H1 (cell line): ENCODE results near the gene TAOK1. TPM values are rescaled to one million over a fixed set of nuclear protein-coding genes. Genes with fewer than 3 reads are reported as not detected.

Source experiments
- BACH1 ChIP-seq: IDR thresholded peaks from 2 replicates; pipeline ENCODE4 v1.6.1; 2012; ENCODE audit warnings: low read length, improper control_type of control experiment
- BRCA1 ChIP-seq: IDR thresholded peaks from 2 replicates; pipeline ENCODE4 v1.6.1; 2012; ENCODE audit warnings: low read depth, low read length, improper control_type of control experiment
- HDAC6 ChIP-seq: IDR thresholded peaks from one replicate; pipeline ENCODE4 v1.7.1; 2012; ENCODE audit warnings: low read depth, mild to moderate bottlenecking, inconsistent platforms, low read length, moderate library complexity
- KDM5A ChIP-seq: fragments of 200-600 bp; IDR thresholded peaks from 2 replicates; pipeline ENCODE4 v1.7.1; 2012; ENCODE audit warnings: mild to moderate bottlenecking, low read length, inconsistent platforms, mixed read lengths
- NANOG ChIP-seq: IDR thresholded peaks from 2 replicates; pipeline ENCODE4 v1.6.1; 2011; ENCODE audit warnings: low read length, low read depth, mild to moderate bottlenecking, inconsistent platforms; ENCODE audit not compliant: insufficient read depth, poor library complexity, severe bottlenecking
- NRF1 ChIP-seq: IDR thresholded peaks from 2 replicates; pipeline ENCODE4 v1.6.1; 2011; ENCODE audit warnings: mild to moderate bottlenecking, low read depth, low read length, improper control_type of control experiment
- RFX5 ChIP-seq: IDR thresholded peaks from 2 replicates; pipeline ENCODE4 v1.6.1; 2011; ENCODE audit warnings: low read depth, low read length, improper control_type of control experiment, borderline replicate concordance
- SAP30 ChIP-seq: fragments of 300-600 bp; sonication (generic); IDR thresholded peaks from 2 replicates; pipeline ENCODE4 v1.7.1; 2012; ENCODE audit warnings: low read length, moderate library complexity, mild to moderate bottlenecking, inconsistent platforms; ENCODE audit not compliant: insufficient read depth, insufficient replicate concordance
- SP2 ChIP-seq: IDR thresholded peaks from 2 replicates; pipeline ENCODE4 v1.6.1; 2012; ENCODE audit warnings: mild to moderate bottlenecking, low read length, inconsistent platforms
- TAF1 ChIP-seq: IDR thresholded peaks from 2 replicates; pipeline ENCODE4 v1.6.1; 2011; ENCODE audit warnings: mild to moderate bottlenecking, low read depth, low read length
- polyA plus RNA-seq, 7 experiments: library from polyadenylated mRNA; depleted of rRNA in 3 of 7; stranded (reverse) in 5 of 7; unstranded in 2 of 7; fragments of >200 nt in 5 of 7; fragments of 200-250 nt in 2 of 7; gene quantifications; 1 replicate in 5 of 7; 2 replicates in 1 of 7; 4 replicates in 1 of 7; pipeline versions ENCODE4 v1.2.1 to v1.2.3, GENCODE V29; 2011 to 2013; ENCODE audit warnings: missing spikeins in 2 of 7, mixed read lengths in 2 of 7
- total RNA-seq: library from RNA; stranded (reverse); fragmentation: NEBNext Ultra II Directional; extraction: Animal tissue kit (Norgen Biotek cat#: 25700); gene quantifications from 2 replicates; pipeline ENCODE4 v1.2.1, GENCODE V29; 2021
- TF ChIP-seq, protein P1 (sequence below): fragments of 300-600 bp; sonication (generic); IDR thresholded peaks from 2 replicates; pipeline ENCODE4 v1.7.1; 2012; ENCODE audit warnings: low read length, moderate library complexity, mild to moderate bottlenecking, inconsistent platforms; ENCODE audit not compliant: insufficient replicate concordance
- TF ChIP-seq, protein P2 (sequence below): IDR thresholded peaks from 2 replicates; pipeline ENCODE4 v1.6.1; 2012; ENCODE audit warnings: inconsistent platforms

Gene TAOK1
- total and polyA plus RNA-seq, 2 of the 8 experiments (the other 6 are each of a cell fraction or from before 2014, with no cell fraction given): 12.2 to 90.6 TPM

DNA sequence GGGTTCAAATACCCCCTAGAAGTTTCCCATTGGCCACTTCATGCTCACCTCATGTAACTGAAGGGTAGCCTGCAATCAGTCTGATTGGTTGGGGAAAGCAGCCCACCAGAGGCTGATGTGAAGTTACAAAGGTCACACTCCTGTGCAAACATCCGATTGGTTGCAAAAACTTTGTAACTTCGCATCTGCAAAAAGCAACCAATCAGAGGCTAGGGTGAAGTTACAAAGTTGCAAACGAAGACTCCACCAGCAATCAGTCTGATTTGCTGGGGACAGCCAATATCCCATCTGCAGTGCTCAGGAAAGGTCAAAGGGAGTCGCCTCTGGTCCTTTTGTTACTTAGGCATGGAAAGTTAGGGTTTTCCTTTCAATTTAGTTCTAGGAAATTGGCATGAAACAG lies 40.1 kb downstream of the TAOK1 start (continued):
- TF ChIP-seq, protein P1, sequence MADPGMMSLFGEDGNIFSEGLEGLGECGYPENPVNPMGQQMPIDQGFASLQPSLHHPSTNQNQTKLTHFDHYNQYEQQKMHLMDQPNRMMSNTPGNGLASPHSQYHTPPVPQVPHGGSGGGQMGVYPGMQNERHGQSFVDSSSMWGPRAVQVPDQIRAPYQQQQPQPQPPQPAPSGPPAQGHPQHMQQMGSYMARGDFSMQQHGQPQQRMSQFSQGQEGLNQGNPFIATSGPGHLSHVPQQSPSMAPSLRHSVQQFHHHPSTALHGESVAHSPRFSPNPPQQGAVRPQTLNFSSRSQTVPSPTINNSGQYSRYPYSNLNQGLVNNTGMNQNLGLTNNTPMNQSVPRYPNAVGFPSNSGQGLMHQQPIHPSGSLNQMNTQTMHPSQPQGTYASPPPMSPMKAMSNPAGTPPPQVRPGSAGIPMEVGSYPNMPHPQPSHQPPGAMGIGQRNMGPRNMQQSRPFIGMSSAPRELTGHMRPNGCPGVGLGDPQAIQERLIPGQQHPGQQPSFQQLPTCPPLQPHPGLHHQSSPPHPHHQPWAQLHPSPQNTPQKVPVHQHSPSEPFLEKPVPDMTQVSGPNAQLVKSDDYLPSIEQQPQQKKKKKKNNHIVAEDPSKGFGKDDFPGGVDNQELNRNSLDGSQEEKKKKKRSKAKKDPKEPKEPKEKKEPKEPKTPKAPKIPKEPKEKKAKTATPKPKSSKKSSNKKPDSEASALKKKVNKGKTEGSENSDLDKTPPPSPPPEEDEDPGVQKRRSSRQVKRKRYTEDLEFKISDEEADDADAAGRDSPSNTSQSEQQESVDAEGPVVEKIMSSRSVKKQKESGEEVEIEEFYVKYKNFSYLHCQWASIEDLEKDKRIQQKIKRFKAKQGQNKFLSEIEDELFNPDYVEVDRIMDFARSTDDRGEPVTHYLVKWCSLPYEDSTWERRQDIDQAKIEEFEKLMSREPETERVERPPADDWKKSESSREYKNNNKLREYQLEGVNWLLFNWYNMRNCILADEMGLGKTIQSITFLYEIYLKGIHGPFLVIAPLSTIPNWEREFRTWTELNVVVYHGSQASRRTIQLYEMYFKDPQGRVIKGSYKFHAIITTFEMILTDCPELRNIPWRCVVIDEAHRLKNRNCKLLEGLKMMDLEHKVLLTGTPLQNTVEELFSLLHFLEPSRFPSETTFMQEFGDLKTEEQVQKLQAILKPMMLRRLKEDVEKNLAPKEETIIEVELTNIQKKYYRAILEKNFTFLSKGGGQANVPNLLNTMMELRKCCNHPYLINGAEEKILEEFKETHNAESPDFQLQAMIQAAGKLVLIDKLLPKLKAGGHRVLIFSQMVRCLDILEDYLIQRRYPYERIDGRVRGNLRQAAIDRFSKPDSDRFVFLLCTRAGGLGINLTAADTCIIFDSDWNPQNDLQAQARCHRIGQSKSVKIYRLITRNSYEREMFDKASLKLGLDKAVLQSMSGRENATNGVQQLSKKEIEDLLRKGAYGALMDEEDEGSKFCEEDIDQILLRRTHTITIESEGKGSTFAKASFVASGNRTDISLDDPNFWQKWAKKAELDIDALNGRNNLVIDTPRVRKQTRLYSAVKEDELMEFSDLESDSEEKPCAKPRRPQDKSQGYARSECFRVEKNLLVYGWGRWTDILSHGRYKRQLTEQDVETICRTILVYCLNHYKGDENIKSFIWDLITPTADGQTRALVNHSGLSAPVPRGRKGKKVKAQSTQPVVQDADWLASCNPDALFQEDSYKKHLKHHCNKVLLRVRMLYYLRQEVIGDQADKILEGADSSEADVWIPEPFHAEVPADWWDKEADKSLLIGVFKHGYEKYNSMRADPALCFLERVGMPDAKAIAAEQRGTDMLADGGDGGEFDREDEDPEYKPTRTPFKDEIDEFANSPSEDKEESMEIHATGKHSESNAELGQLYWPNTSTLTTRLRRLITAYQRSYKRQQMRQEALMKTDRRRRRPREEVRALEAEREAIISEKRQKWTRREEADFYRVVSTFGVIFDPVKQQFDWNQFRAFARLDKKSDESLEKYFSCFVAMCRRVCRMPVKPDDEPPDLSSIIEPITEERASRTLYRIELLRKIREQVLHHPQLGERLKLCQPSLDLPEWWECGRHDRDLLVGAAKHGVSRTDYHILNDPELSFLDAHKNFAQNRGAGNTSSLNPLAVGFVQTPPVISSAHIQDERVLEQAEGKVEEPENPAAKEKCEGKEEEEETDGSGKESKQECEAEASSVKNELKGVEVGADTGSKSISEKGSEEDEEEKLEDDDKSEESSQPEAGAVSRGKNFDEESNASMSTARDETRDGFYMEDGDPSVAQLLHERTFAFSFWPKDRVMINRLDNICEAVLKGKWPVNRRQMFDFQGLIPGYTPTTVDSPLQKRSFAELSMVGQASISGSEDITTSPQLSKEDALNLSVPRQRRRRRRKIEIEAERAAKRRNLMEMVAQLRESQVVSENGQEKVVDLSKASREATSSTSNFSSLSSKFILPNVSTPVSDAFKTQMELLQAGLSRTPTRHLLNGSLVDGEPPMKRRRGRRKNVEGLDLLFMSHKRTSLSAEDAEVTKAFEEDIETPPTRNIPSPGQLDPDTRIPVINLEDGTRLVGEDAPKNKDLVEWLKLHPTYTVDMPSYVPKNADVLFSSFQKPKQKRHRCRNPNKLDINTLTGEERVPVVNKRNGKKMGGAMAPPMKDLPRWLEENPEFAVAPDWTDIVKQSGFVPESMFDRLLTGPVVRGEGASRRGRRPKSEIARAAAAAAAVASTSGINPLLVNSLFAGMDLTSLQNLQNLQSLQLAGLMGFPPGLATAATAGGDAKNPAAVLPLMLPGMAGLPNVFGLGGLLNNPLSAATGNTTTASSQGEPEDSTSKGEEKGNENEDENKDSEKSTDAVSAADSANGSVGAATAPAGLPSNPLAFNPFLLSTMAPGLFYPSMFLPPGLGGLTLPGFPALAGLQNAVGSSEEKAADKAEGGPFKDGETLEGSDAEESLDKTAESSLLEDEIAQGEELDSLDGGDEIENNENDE: no peak
- TF ChIP-seq, protein P2, sequence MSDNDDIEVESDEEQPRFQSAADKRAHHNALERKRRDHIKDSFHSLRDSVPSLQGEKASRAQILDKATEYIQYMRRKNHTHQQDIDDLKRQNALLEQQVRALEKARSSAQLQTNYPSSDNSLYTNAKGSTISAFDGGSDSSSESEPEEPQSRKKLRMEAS: no peak
- TF ChIP-seq NANOG (no peak), BRCA1 (no peak), SP2 (no peak), NRF1 (no peak), BACH1 (no peak), SAP30 (no peak), RFX5 (no peak), HDAC6 (no peak), TAF1 (no peak), KDM5A (no peak)
